Central memory CD8-positive, alpha-beta T cell (primary cell): Measurements from ENCODE around the gene HOXD4.
A peak's percentile ranks its signal among the peaks of the same experiment; 100 is the strongest.

Experiments used
- ATAC-seq: fragments of 150-1000 bp; cut with Tn5 transposase; replicated peaks from 2 replicates; pipeline ENCODE4 v1.10.0; 2022; ENCODE audit warnings: mild to moderate bottlenecking, moderate FRiP score, moderate number of reproducible peaks; ENCODE audit not compliant: poor library complexity, severe bottlenecking; ENCODE audit errors: extremely low read depth
- DNase-seq, 2 donors: peaks; one replicate each; pipeline ENCODE4 v3.0.0; 2021; ENCODE audit warnings: low spot score in 2 of 2
- H3K27ac Mint-ChIP-seq: one replicate; pipeline ENCODE4 v1.8.0; 2022; ENCODE audit warnings: low read depth, mild to moderate bottlenecking, moderate library complexity, mixed read lengths
- H3K27me3 Mint-ChIP-seq: one replicate; pipeline ENCODE4 v1.8.0; 2022; ENCODE audit warnings: mixed read lengths
- H3K36me3 Mint-ChIP-seq: one replicate; pipeline ENCODE4 v1.8.0; 2022; ENCODE audit warnings: mild to moderate bottlenecking, moderate library complexity, mixed read lengths; ENCODE audit not compliant: insufficient read depth
- H3K4me1 Mint-ChIP-seq: one replicate; pipeline ENCODE4 v1.8.0; 2022; ENCODE audit warnings: mixed read lengths
- H3K4me3 Mint-ChIP-seq: one replicate; pipeline ENCODE4 v1.8.0; 2022; ENCODE audit warnings: mild to moderate bottlenecking, moderate library complexity, mixed read lengths
- H3K9me3 Mint-ChIP-seq: one replicate; pipeline ENCODE4 v1.8.0; 2022; ENCODE audit warnings: mixed read lengths

Gene HOXD4

DNA sequence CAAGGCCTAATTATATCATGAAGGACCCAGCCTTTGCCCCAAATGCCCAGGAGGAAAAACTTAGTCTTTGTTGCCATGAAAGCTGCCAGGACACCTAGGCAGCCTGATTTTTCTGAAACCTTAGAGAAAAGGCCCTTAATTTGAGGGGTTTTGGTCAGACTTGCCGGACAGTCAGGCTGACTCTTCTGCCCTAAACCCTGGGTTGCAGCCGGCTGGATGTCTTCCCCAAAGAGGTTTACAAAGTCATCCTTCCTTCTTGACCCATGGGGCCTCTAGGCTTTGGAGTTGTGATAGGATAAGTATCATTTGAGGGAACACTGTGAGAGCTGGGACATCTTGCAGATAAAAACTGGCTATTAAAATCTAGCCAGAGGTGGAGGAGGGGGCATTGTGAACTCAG lies 34.7 kb downstream of the HOXD4 start:
- ATAC-seq (no peak), DNase-seq (no peak)
- no peaks in the 10 kb centered on the region for H3K9me3 Mint-ChIP-seq
- H3K36me3 Mint-ChIP-seq = peaks cover 3% of the 10 kb centered on the region
- H3K4me1 Mint-ChIP-seq = peaks cover 20% of the 10 kb centered on the region
- H3K27me3 Mint-ChIP-seq = peaks cover 86% of the 10 kb centered on the region
- H3K4me3 Mint-ChIP-seq = no peak overlapping the region
- H3K27ac Mint-ChIP-seq = no peak overlapping the region

DNA sequence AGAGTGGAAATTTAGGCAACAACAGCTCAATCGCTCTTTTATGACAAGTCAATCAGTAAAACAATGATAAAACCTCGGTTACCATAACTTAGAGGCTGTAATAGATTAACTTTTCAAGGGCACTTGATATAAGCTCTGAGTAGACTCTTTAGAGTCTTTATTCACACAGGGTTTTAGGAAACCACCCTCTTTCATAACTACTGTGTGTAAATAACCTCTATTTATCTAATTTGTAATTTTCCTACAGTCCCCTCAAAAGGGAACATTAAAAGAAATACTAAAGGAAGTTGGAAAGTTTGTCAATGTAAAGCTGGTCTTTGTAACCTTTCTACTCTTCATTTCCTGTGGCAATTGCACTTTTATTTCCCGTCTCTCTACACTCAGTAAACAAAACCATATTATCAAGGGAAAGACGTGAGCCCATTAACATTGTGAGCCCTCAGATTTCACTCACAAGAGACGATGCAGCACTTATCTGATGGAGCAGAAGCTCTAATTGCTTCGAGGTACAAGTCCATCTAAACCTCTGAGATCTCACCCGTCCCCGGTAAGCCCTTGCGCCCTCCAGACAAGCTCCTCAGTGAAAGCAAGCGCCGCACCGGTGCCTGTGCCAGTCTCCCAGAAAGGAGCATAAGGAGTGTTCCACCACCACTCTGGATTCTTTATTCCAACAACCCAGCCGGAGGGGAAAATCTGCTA lies 36.0 kb downstream of the HOXD4 start:
- H3K27me3 Mint-ChIP-seq = peaks cover 93% of the 10 kb centered on the region
- peak overlapping the region; percentile 82 for H3K4me3 Mint-ChIP-seq
- peaks cover 3% of the 10 kb centered on the region for H3K36me3 Mint-ChIP-seq
- no peaks in the 10 kb centered on the region for H3K9me3 Mint-ChIP-seq
- no peak overlapping the region for H3K27ac Mint-ChIP-seq
- no peak for ATAC-seq
- H3K4me1 Mint-ChIP-seq = peaks cover 20% of the 10 kb centered on the region
- DNase-seq = no peak

DNA sequence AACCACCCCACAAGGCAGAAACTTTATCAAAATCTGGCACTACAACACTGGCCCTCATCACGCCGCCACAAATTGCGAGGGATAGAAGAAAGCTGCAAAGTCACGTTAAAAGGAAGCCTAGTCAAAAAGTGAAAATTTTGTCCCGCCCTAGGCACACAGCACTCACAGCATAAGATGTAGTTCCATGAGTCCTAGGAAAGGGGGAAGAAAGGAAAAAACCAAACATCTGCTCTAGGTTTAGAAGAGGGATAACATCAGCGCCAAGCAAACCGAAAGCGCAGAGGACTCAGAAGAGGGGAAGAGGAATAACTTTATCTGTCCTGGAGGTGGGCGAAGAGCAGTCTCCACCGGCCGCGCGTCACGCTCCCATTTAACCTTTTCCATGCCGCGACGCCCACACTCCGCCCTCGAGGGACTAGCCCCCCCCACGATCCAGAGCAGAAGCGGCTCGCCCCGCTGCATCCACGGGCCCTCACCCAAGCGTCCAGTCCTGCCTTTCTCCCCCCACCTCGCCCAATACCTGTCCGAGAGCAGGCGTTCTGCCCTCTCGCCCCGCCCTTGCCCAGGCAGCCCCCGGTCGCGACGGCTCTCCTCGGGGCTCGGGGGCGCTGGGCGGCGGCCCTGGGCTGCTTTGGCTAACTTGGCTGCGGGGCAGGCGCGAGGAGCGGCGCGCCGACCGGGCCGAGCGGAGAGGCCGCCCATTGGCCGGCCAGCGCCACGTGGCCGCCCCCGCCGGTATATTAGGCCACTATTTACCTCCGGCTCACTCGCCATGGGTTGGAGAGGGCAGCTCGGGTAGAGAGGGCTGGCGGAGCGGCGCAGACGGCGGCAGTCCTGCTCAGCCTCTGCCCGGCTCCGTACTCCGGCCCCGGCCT lies 36.8 kb downstream of the HOXD4 start, which contains the start of gene HOXD1:
TSS of gene HOXD1 (plus strand) at position 770 of the 875 bp plus-strand sequence. CDS start 134 bp downstream, outside the sequence.
- peaks cover 93% of the 10 kb centered on the region for H3K27me3 Mint-ChIP-seq
- no peaks in the 10 kb centered on the region for H3K9me3 Mint-ChIP-seq
- peaks cover 20% of the 10 kb centered on the region for H3K4me1 Mint-ChIP-seq
- H3K4me3 Mint-ChIP-seq = peak within 1 kb of the TSS; percentile 82
- no peak for ATAC-seq
- H3K27ac Mint-ChIP-seq = no peak within 1 kb of the TSS
- DNase-seq = no peak
- peaks cover 3% of the 10 kb centered on the region for H3K36me3 Mint-ChIP-seq

DNA sequence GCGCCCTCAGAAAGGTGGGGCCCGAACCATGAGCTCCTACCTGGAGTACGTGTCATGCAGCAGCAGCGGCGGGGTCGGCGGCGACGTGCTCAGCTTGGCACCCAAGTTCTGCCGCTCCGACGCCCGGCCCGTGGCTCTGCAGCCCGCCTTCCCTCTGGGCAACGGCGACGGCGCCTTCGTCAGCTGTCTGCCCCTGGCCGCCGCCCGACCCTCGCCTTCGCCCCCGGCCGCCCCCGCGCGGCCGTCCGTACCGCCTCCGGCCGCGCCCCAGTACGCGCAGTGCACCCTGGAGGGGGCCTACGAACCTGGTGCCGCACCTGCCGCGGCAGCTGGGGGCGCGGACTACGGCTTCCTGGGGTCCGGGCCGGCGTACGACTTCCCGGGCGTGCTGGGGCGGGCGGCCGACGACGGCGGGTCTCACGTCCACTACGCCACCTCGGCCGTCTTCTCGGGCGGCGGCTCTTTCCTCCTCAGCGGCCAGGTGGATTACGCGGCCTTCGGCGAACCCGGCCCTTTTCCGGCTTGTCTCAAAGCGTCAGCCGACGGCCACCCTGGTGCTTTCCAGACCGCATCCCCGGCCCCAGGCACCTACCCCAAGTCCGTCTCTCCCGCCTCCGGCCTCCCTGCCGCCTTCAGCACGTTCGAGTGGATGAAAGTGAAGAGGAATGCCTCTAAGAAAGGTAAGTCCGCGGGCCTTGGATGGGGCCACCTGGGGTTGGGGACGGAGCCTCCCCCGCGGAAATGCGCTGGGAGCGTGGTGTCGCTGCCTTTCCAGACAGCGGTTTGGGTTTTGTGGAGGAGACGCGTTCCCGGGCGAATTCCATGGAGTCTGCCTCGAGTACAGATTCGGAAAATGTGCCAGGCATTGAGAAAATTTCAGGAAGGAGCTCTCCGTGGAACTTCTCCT lies 37.7 kb downstream of the HOXD4 start:
- Mint-ChIP-seq H3K27me3 (peaks cover 93% of the 10 kb centered on the region), H3K4me1 (peaks cover 20% of the 10 kb centered on the region), H3K4me3 (peak overlapping the region; percentile 82), H3K36me3 (peaks cover 2% of the 10 kb centered on the region), H3K27ac (no peak overlapping the region), H3K9me3 (no peaks in the 10 kb centered on the region)
- DNase-seq (no peak), ATAC-seq (peak; percentile 32)

DNA sequence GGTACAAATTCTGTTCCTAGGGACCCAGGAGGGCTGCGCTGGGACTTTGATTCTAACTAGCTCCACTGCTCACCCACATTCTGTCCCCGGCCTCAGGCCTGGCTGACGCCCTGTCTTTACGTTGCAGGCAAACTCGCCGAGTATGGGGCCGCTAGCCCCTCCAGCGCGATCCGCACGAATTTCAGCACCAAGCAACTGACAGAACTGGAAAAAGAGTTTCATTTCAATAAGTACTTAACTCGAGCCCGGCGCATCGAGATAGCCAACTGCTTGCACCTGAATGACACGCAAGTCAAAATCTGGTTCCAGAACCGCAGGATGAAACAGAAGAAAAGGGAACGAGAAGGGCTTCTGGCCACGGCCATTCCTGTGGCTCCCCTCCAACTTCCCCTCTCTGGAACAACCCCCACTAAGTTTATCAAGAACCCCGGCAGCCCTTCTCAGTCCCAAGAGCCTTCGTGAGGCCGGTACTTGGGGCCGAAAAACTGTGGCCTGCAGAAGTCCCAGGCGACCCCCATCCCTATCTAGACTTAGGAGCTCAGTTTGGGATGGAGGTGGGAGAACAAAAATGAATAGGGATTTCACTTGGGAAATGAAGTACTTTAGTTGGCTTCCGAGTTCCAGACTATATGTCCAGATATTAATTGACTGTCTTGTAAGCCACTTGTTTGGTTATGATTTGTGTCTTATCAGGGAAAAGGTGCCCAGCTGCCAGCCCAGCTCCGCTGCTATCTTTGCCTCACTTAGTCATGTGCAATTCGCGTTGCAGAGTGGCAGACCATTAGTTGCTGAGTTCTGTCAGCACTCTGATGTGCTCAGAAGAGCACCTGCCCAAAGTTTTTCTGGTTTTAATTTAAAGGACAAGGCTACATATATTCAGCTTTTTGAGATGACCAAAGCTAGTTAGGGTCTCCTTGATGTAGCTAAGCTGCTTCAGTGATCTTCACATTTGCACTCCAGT lies 38.6 kb downstream of the HOXD4 start:
- ATAC-seq (no peak), DNase-seq (no peak)
- no peak overlapping the region for H3K27ac Mint-ChIP-seq
- H3K4me3 Mint-ChIP-seq = peak overlapping the region; percentile 82
- H3K4me1 Mint-ChIP-seq = peaks cover 20% of the 10 kb centered on the region
- peaks cover 2% of the 10 kb centered on the region for H3K36me3 Mint-ChIP-seq
- H3K9me3 Mint-ChIP-seq = no peaks in the 10 kb centered on the region
- peaks cover 94% of the 10 kb centered on the region for H3K27me3 Mint-ChIP-seq

DNA sequence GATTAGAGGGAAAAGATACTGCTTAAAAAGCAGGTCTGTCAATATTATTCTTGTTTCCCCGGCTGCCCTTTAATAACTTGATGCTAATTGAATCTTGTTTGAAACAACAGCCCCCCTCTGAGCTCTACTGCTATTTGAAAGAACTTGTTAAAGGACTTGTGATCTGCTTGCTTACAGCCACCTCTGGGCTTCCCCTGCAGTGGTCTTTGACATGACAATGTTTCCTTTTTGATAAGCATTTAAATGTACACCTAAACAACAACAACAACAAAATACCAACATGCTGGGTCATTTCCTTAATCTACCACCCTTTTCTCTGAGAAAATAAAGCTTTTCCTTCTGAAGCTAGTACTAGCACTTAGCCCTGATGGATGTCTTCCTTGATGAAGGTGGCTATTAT lies 41.0 kb downstream of the HOXD4 start:
- Mint-ChIP-seq H3K9me3 (no peaks in the 10 kb centered on the region), H3K27me3 (peaks cover 94% of the 10 kb centered on the region), H3K36me3 (peaks cover 2% of the 10 kb centered on the region), H3K27ac (no peak overlapping the region), H3K4me1 (peaks cover 17% of the 10 kb centered on the region), H3K4me3 (no peak overlapping the region)
- DNase-seq (no peak), ATAC-seq (no peak)

DNA sequence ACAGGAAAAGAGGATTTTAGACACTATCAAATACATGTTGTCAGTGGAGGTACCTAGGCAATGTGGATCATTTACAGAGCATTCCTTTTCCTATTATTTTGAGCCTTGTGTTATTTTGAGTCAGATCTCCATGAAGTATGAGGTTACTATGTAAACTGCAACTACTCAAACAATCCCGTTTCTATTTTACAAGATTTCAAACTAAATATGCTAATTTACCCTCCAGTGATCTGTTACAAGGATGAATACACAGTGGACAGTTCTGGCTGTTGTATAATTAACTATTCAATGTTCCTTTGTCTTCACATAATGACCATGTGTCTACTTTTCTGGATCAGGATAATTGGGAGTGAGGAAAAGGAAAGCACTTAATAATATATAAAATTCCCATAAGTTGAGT lies 41.7 kb downstream of the HOXD4 start:
- no peak overlapping the region for H3K4me3 Mint-ChIP-seq
- H3K27me3 Mint-ChIP-seq = peaks cover 94% of the 10 kb centered on the region
- DNase-seq (no peak), ATAC-seq (no peak)
- H3K9me3 Mint-ChIP-seq = no peaks in the 10 kb centered on the region
- no peak overlapping the region for H3K27ac Mint-ChIP-seq
- peaks cover 10% of the 10 kb centered on the region for H3K4me1 Mint-ChIP-seq
- no peaks in the 10 kb centered on the region for H3K36me3 Mint-ChIP-seq

DNA sequence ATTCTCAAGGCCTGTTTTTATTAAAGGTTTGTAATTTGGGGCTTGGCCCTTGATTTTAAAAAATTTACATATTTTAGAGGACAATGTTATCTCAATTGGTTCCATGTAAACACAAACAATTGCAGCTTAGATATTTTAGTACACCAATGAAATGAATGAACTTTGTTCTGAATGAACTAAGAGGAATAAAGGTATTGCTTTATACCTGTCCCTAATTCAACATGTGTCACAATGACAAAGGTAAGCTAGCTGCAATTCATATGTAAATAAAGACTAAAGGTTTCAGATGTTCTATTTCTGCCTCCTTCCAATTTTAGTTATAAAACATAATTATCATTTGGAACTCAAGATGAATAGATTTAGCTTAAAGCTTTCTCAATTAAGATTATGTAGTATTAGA lies 48.6 kb downstream of the HOXD4 start:
- no peak for ATAC-seq
- H3K4me1 Mint-ChIP-seq = no peaks in the 10 kb centered on the region
- H3K4me3 Mint-ChIP-seq = no peak overlapping the region
- no peak overlapping the region for H3K27ac Mint-ChIP-seq
- no peaks in the 10 kb centered on the region for H3K9me3 Mint-ChIP-seq
- peaks cover 66% of the 10 kb centered on the region for H3K27me3 Mint-ChIP-seq
- no peak for DNase-seq
- H3K36me3 Mint-ChIP-seq = no peaks in the 10 kb centered on the region

DNA sequence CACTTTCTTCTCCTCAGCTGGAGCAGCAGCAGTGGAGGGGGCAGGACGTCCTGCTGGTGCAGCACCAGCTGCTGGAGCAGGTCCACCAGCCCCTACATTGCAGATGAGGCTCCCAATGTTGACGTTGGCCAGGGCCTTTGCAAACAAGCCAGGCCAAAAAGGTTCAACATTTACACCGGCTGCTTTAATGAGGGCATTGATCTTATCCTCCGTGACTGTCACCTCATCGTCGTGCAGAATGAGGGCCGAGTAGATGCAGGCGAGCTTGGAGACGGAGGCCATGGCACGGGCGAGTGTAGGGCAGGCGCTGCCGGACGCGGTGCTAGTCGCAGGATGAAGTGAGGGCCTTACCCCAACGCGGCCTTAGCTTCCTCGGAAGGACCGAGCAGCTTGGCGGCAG lies 49.6 kb downstream of the HOXD4 start:
- Mint-ChIP-seq H3K4me1 (no peaks in the 10 kb centered on the region), H3K4me3 (no peak overlapping the region), H3K27me3 (peaks cover 62% of the 10 kb centered on the region), H3K27ac (no peak overlapping the region), H3K9me3 (no peaks in the 10 kb centered on the region), H3K36me3 (no peaks in the 10 kb centered on the region)
- DNase-seq (no peak), ATAC-seq (no peak)

DNA sequence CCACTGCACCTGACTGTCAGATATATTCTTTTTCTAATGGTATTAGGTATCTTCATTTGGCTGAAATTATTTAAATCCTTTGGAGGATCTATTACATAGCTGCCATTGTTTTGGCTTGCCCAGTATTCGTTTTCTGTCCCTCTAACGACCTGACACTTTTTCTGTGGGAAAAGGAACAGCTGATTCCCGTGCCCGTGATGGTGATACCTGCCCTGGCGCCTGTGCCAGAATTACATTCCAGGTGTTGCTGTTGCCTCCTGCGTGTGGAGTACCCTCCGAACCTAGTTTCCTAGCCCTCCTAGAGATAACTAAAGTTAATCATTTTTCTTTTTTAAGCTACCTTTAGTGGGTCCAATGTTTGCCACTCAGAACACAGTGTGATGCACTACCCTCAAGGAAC lies 51.1 kb downstream of the HOXD4 start:
- Mint-ChIP-seq H3K4me1 (no peaks in the 10 kb centered on the region), H3K9me3 (no peaks in the 10 kb centered on the region), H3K4me3 (no peak overlapping the region), H3K27me3 (peaks cover 47% of the 10 kb centered on the region), H3K36me3 (no peaks in the 10 kb centered on the region), H3K27ac (no peak overlapping the region)
- ATAC-seq = no peak
- DNase-seq = no peak
